DOHH2 (cell line): ENCODE data around the gene NAGPA.

Experiments
- H3F3A ChIP-seq: fragments of 200-600 bp; sonication (generic), shearing (Covaris generic); 2 replicates; pipeline ENCODE4 v1.6.0; 2016; ENCODE audit warnings: antibody characterized with exemption, mild to moderate bottlenecking; ENCODE audit not compliant: control insufficient read depth, insufficient read depth
- H3K27ac ChIP-seq: fragments of 200-600 bp; sonication (generic); 2 replicates; pipeline ENCODE4 v1.5.1; 2014; ENCODE audit warnings: low read depth, mild to moderate bottlenecking, low read length, moderate library complexity
- H3K27me3 ChIP-seq: fragments of 200-600 bp; sonication (generic); 2 replicates; pipeline ENCODE4 v1.6.1; 2014; ENCODE audit warnings: mild to moderate bottlenecking, low read length, mixed read lengths; ENCODE audit not compliant: control insufficient read depth
- H3K36me3 ChIP-seq: fragments of 200-600 bp; sonication (generic); 2 replicates; pipeline ENCODE4 v1.6.1; 2014; ENCODE audit warnings: mild to moderate bottlenecking, low read length, moderate library complexity, mixed read lengths; ENCODE audit not compliant: control insufficient read depth
- H3K4me1 ChIP-seq: fragments of 200-600 bp; sonication (generic); 2 replicates; pipeline ENCODE4 v1.6.1; 2014; ENCODE audit warnings: mild to moderate bottlenecking, low read length, mixed read lengths; ENCODE audit not compliant: control insufficient read depth
- H3K4me2 ChIP-seq: fragments of 200-600 bp; sonication (generic); 2 replicates; pipeline ENCODE4 v1.6.0; 2014; ENCODE audit warnings: mild to moderate bottlenecking, low read length, moderate library complexity
- H3K4me3 ChIP-seq: fragments of 200-600 bp; sonication (generic); 2 replicates; pipeline ENCODE4 v1.5.1; 2014; ENCODE audit warnings: mild to moderate bottlenecking, low read length, mixed read lengths
- H3K79me2 ChIP-seq: fragments of 200-600 bp; sonication (generic); 2 replicates; pipeline ENCODE4 v1.6.1; 2014; ENCODE audit warnings: mild to moderate bottlenecking, low read length, mixed read lengths; ENCODE audit not compliant: control insufficient read depth
- H3K9me2 ChIP-seq: fragments of 200-600 bp; sonication (generic); replicated peaks from 2 replicates; pipeline ENCODE4 v1.6.1; 2014; ENCODE audit warnings: mild to moderate bottlenecking, low read length, mixed read lengths; ENCODE audit not compliant: control insufficient read depth
- H3K9me3 ChIP-seq: fragments of 200-600 bp; sonication (generic); 2 replicates; pipeline ENCODE4 v1.6.1; 2014; ENCODE audit warnings: antibody characterized with exemption, low read length, mixed read lengths; ENCODE audit not compliant: control insufficient read depth, insufficient read depth
- H4K20me1 ChIP-seq: fragments of 200-600 bp; sonication (generic); 2 replicates; pipeline ENCODE4 v1.6.0; 2014; ENCODE audit warnings: low read depth, mild to moderate bottlenecking, antibody characterized with exemption, low read length, moderate library complexity; ENCODE audit not compliant: control insufficient read depth, insufficient read depth
- EZH2phosphoT487 ChIP-seq: fragments of 200-600 bp; sonication (generic); IDR thresholded peaks from 2 replicates; pipeline ENCODE4 v1.6.1; 2017; ENCODE audit warnings: borderline replicate concordance, mild to moderate bottlenecking, antibody characterized with exemption, low read length, moderate library complexity, mixed read lengths
- TF ChIP-seq, protein P1 (sequence below): fragments of 200-600 bp; sonication (generic); IDR thresholded peaks from one replicate; pipeline ENCODE4 v1.5.1; 2014; ENCODE audit warnings: antibody characterized with exemption, mild to moderate bottlenecking, low read depth, low read length; ENCODE audit not compliant: poor library complexity, severe bottlenecking

Gene NAGPA

DNA sequence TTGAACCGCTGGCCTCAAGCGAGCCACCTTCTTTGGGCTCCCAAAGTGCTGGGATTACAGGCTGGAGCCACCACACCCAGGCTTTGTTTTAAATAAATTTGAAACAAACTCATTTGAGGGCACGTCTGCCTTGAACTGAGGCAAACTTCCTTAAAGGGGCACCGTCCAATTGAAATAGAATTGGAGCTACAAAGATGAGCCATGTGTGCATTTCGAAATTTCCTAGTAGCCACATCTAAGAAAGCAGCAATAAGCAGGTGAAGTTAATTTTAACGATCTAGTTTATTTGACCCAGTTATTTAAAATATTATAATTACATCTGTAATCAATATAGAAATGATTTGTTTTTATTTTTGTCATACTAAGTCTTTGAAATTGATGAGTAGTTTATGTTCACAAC lies 32.8 kb upstream of the NAGPA start:
- H3K27ac ChIP-seq, result no peak overlapping the region
- no peaks in the 10 kb centered on the region for H3K36me3 ChIP-seq
- peaks cover 11% of the 10 kb centered on the region; the same call in 1 of the 2 replicates for H3K27me3 ChIP-seq

DNA sequence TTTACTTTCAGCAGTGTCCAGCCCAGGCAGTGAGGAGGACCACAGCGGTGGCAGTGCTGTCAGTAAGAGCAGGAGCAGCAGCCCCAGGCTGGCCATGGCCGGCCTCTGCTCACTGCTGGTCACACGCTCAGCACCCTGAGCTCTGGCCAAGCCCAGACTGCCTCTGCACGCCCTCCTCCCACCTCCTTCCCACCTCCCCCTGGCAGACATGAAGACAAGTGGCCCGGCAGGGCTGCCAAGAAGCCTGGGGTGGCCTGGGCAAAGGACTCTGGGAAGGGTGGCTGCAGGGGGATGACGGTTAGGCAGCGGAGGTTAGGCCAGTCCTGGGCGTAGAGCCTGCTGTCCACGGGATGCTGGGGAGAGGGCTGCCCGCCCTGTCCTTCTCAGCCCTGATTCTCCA lies 32.1 kb upstream of the NAGPA start, which contains the start of gene C16orf89:
C16orf89 (minus strand) TSS at position 144 of the 400 bp plus-strand sequence; CDS start at position 96, 48 bp downstream.
- Histone ChIP-seq H3K9me2 (no peaks in the 10 kb centered on the region), H3K79me2 (no peaks in the 10 kb centered on the region), H3K9me3 (no peaks in the 10 kb centered on the region), H3K4me1 (no peaks in the 10 kb centered on the region), H4K20me1 (no peaks in the 10 kb centered on the region), H3K27me3 (peaks cover 11% of the 10 kb centered on the region; the same call in 1 of the 2 replicates), H3F3A (no peaks in the 10 kb centered on the region), H3K4me3 (no peak within 1 kb of the TSS), H3K36me3 (no peaks in the 10 kb centered on the region), H3K4me2 (no peak within 1 kb of the TSS), H3K27ac (no peak within 1 kb of the TSS)
- TF ChIP-seq EZH2phosphoT487, result no peak
- TF ChIP-seq, protein P1, sequence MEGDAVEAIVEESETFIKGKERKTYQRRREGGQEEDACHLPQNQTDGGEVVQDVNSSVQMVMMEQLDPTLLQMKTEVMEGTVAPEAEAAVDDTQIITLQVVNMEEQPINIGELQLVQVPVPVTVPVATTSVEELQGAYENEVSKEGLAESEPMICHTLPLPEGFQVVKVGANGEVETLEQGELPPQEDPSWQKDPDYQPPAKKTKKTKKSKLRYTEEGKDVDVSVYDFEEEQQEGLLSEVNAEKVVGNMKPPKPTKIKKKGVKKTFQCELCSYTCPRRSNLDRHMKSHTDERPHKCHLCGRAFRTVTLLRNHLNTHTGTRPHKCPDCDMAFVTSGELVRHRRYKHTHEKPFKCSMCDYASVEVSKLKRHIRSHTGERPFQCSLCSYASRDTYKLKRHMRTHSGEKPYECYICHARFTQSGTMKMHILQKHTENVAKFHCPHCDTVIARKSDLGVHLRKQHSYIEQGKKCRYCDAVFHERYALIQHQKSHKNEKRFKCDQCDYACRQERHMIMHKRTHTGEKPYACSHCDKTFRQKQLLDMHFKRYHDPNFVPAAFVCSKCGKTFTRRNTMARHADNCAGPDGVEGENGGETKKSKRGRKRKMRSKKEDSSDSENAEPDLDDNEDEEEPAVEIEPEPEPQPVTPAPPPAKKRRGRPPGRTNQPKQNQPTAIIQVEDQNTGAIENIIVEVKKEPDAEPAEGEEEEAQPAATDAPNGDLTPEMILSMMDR, result no peak

More for the DNA sequence above, 32.8 kb upstream of the NAGPA start:
- no peak for TF ChIP-seq EZH2phosphoT487
- TF ChIP-seq, protein P1, result no peak
- Histone ChIP-seq H3K9me3 (no peaks in the 10 kb centered on the region), H3F3A (no peaks in the 10 kb centered on the region), H4K20me1 (no peaks in the 10 kb centered on the region), H3K79me2 (no peaks in the 10 kb centered on the region; the same call in 1 of the 2 replicates), H3K4me1 (peaks cover 6% of the 10 kb centered on the region), H3K9me2 (no peaks in the 10 kb centered on the region), H3K4me3 (no peak overlapping the region), H3K4me2 (no peak overlapping the region)

DNA sequence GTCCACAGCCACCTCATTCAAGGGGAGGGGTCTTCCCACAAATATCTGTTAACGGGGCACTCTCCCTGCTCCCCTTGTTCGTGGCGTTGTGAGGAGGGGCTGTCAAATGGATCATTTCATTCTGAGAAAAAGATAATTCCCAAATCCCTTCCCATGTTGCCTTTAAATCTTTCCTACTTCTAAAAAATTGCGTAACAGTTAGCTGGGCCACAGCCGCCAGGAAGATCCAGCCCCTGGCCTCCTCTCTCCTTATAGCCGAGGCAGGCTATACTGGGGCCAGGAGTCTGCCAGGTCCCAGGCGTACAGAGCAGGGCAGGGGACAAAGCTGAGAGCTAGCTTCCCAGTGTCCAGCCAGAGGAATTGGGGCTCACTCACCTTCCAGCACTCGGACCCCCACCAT lies 31.6 kb upstream of the NAGPA start:
- H3K4me2 ChIP-seq, result no peak overlapping the region
- peaks cover 11% of the 10 kb centered on the region; the same call in 1 of the 2 replicates for H3K27me3 ChIP-seq
- no peak overlapping the region for H3K27ac ChIP-seq
- no peaks in the 10 kb centered on the region for H3K79me2 ChIP-seq
- H3K36me3 ChIP-seq, result no peaks in the 10 kb centered on the region
- no peak for TF ChIP-seq EZH2phosphoT487
- TF ChIP-seq, protein P1, result no peak
- H3K4me1 ChIP-seq, result no peaks in the 10 kb centered on the region
- no peaks in the 10 kb centered on the region for H3K9me2 ChIP-seq
- H3K9me3 ChIP-seq, result no peaks in the 10 kb centered on the region
- H3F3A ChIP-seq, result no peaks in the 10 kb centered on the region
- no peaks in the 10 kb centered on the region for H4K20me1 ChIP-seq
- H3K4me3 ChIP-seq, result no peak overlapping the region
